K562 (cell line): ENCODE measurements around the gene MFNG. TPM values are rescaled to one million over a fixed set of nuclear protein-coding genes. Genes with fewer than 3 reads are reported as not detected.
A peak's percentile ranks its signal among the peaks of the same experiment; 100 is the strongest.

Source experiments
- ATAC-seq: fragments of 200-7000 bp; cut with Tn5 transposase; 3 replicates; pipeline ENCODE4 v1.9.1; 2020; ENCODE audit warnings: moderate library complexity
- BruUV-seq: library from RNA; stranded (reverse); fragments of 400-500 nt; replicated peaks from 2 replicates; lab custom pipeline; 2021; lab: Mats Ljungman, UMichigan
- CTCF ChIA-PET: fragments of 300-600 bp; formaldehyde crosslinking; extraction: SDS; loops from one replicate; lab custom pipeline; 2021; ENCODE audit warnings: low intra/inter-chr PET ratio; lab: Yijun Ruan, JAX
- POLR2A ChIA-PET: fragments of 300-600, 350-650 bp; sonication (Branson Sonifier 250); formaldehyde crosslinking; extraction: SDS; loops from one replicate; lab custom pipeline; 2021; ENCODE audit warnings: antibody characterized with exemption, inconsistent platforms; lab: Yijun Ruan, JAX
- DNase-seq, 4 experiments: peaks; one replicate each; pipeline versions ENCODE4 v3.0.0 to v3.0.0-alpha.2; 2011 to 2018; ENCODE audit warnings: low spot score in 3 of 4, mixed read lengths in 3 of 4; ENCODE audit errors: extremely low read depth in 1 of 4
- FAIRE-seq: peaks from 2 replicates; lab custom pipeline; 2011; peaks lifted over from hg19 to GRCh38; lab: Jason Lieb, UNC
- H2AFZ ChIP-seq: 2 replicates; pipeline ENCODE4 v1.6.0; 2011; ENCODE audit warnings: low read depth, low read length, control low read depth, inconsistent platforms
- H3K27ac ChIP-seq: fragments of 200-600 bp; 3 replicates; pipeline ENCODE4 v1.8.0; 2011; ENCODE audit warnings: low read depth, mild to moderate bottlenecking, control low read depth, inconsistent platforms, low read length, moderate library complexity, mixed read lengths; ENCODE audit errors: extremely low read depth
- H3K27me3 ChIP-seq, 2 experiments: fragments of 300-600 bp in 1 of 2; 2 replicates in 1 of 2; 3 replicates in 1 of 2; pipeline versions ENCODE4 v1.6.0 to v1.8.0; 2011; ENCODE audit warnings: inconsistent platforms in 2 of 2, low read length in 2 of 2, mild to moderate bottlenecking in 1 of 2, mixed read lengths in 1 of 2, moderate library complexity in 1 of 2; ENCODE audit not compliant: control insufficient read depth in 2 of 2, insufficient read depth in 2 of 2
- H3K36me3 ChIP-seq: fragments of 300-600 bp; 3 replicates; pipeline ENCODE4 v1.8.0; 2011; ENCODE audit warnings: mild to moderate bottlenecking, low read length, inconsistent platforms; ENCODE audit not compliant: control insufficient read depth, insufficient read depth
- H3K4me1 ChIP-seq, 2 experiments: fragments of 200-600 bp in 1 of 2; replicated peaks in 1 of 2; 2 replicates in 1 of 2; 3 replicates in 1 of 2; pipeline versions ENCODE4 v1.5.1 to v1.8.0; 2011; ENCODE audit warnings: inconsistent platforms in 2 of 2, low read length in 2 of 2, mild to moderate bottlenecking in 1 of 2, mixed read lengths in 1 of 2, moderate library complexity in 1 of 2; ENCODE audit not compliant: control insufficient read depth in 2 of 2, insufficient read depth in 2 of 2
- H3K4me2 ChIP-seq: 2 replicates; pipeline ENCODE4 v1.6.1; 2011; ENCODE audit warnings: low read length, control low read depth, inconsistent platforms, mixed read lengths; ENCODE audit not compliant: insufficient read depth
- H3K4me3 ChIP-seq: fragments of 200-600 bp; sonication (generic), shearing (Covaris generic); 2 replicates; pipeline ENCODE4 v1.5.1; 2016; ENCODE audit warnings: control low read depth, inconsistent platforms
- H3K79me2 ChIP-seq: fragments of 200-600 bp; 3 replicates; pipeline ENCODE4 v1.8.0; 2011; ENCODE audit warnings: low read length, inconsistent platforms; ENCODE audit not compliant: control insufficient read depth, insufficient read depth
- H3K9ac ChIP-seq, 2 experiments: 2 replicates each; pipeline versions ENCODE4 v1.6.0 to v1.6.1; 2011; ENCODE audit warnings: low read depth in 2 of 2, low read length in 2 of 2, control low read depth in 1 of 2, inconsistent platforms in 1 of 2, mild to moderate bottlenecking in 1 of 2, mixed read lengths in 1 of 2; ENCODE audit not compliant: insufficient read depth in 1 of 2
- H3K9me1 ChIP-seq: one replicate; pipeline ENCODE4 v1.6.0; 2011; ENCODE audit warnings: inconsistent platforms, mild to moderate bottlenecking, low read length, moderate library complexity; ENCODE audit not compliant: control insufficient read depth, insufficient read depth
- H3K9me3 ChIP-seq: replicated peaks from 2 replicates; pipeline ENCODE4 v1.5.1; 2011; ENCODE audit warnings: low read depth, low read length, inconsistent platforms; ENCODE audit not compliant: control insufficient read depth, insufficient read depth
- H4K20me1 ChIP-seq: replicated peaks from 2 replicates; pipeline ENCODE4 v1.6.1; 2011; ENCODE audit warnings: low read length, inconsistent platforms, mixed read lengths; ENCODE audit not compliant: control insufficient read depth, insufficient read depth
- ATF7 ChIP-seq: fragments of 450-650 bp; IDR thresholded peaks from 2 replicates; pipeline ENCODE4 v1.7.1; 2014; ENCODE audit warnings: mild to moderate bottlenecking, moderate library complexity
- E2F3 ChIP-seq: fragments of 250-450 bp; sonication (Bioruptor Pico); IDR thresholded peaks from 2 replicates; pipeline ENCODE4 v1.4.0; 2020; ENCODE audit warnings: mild to moderate bottlenecking
- MXI1 ChIP-seq: IDR thresholded peaks from 2 replicates; pipeline ENCODE4 v1.6.1; 2011; ENCODE audit warnings: low read depth, mild to moderate bottlenecking, improper control_type of control experiment, low read length
- NUFIP1 ChIP-seq: fragments of 450-650 bp; IDR thresholded peaks from 2 replicates; pipeline ENCODE4 v1.6.1; 2018; ENCODE audit not compliant: partially characterized antibody
- POLR2G ChIP-seq: fragments of 200-400 bp; formaldehyde crosslinking; IDR thresholded peaks from 2 replicates; pipeline ENCODE4 v1.6.1; 2017; ENCODE audit warnings: low read depth, mild to moderate bottlenecking, antibody characterized with exemption, low read length, moderate library complexity
- XRCC5 ChIP-seq: fragments of 200-400 bp; formaldehyde crosslinking; IDR thresholded peaks from 2 replicates; pipeline ENCODE4 v1.6.1; 2017; ENCODE audit warnings: low read depth, mild to moderate bottlenecking, low read length
- WGBS: fragments of 100-300 bp; shearing (Covaris generic); methylation state at CpG from one replicate; pipeline ENCODE4 v1.1.6; 2016; ENCODE audit warnings: low coverage, mixed read lengths; ENCODE audit not compliant: insufficient coverage; ENCODE audit errors: missing lambda C conversion rate; 5-methylcytosine and 5-hydroxymethylcytosine counted together
- in situ Hi-C: fragments of 300-500 bp; cut with MboI; formaldehyde crosslinking; loops from 4 replicates; pipeline ENCODE4 v1.15.0; 2018; ENCODE audit warnings: inconsistent platforms, mixed read lengths
- intact Hi-C: fragments of 100-400 bp; cut with micrococcal nuclease; formaldehyde crosslinking; loops from 2 replicates; pipeline ENCODE4 v1.14.2; 2022
- polyA plus RNA-seq, 8 experiments: library from polyadenylated mRNA; depleted of rRNA in 4 of 8; stranded (reverse) in 5 of 8; unstranded in 3 of 8; fragments of >200 nt; fragmentation: Nextera tagmentation in 2 of 8; fragmentation: Illumina TruSeq in 1 of 8; extraction: Ambion mirVana in 2 of 8; extraction: Trizol in 1 of 8; gene quantifications; 2 replicates each; pipeline versions ENCODE4 v1.2.1 to v1.2.3, GENCODE V29; 2011 to 2014; ENCODE audit warnings: inconsistent platforms in 1 of 8, missing spikeins in 1 of 8
- total RNA-seq, 7 experiments: library from RNA; depleted of rRNA in 6 of 7; stranded (reverse); fragments of >200 nt in 6 of 7; fragmentation: Illumina TruSeq in 2 of 7; extraction: Trizol in 2 of 7; gene quantifications; 2 replicates each; pipeline versions ENCODE4 v1.2.1 to v1.2.3, GENCODE V29; 2011 to 2021; ENCODE audit warnings: low replicate concordance in 1 of 7

MFNG gene
- total and polyA plus RNA-seq, 9 of the 15 experiments (the other 6 are each of a cell fraction or from before 2014, with no cell fraction given): 0.13 to 0.73 (median 0.38) TPM; not detected in 4

- TF ChIP-seq MXI1 (no peak), XRCC5 (no peak)
Measured at GRCh38 chr22:37489983-37490382, 3.8 kb upstream of the MFNG start (continued).

DNA sequence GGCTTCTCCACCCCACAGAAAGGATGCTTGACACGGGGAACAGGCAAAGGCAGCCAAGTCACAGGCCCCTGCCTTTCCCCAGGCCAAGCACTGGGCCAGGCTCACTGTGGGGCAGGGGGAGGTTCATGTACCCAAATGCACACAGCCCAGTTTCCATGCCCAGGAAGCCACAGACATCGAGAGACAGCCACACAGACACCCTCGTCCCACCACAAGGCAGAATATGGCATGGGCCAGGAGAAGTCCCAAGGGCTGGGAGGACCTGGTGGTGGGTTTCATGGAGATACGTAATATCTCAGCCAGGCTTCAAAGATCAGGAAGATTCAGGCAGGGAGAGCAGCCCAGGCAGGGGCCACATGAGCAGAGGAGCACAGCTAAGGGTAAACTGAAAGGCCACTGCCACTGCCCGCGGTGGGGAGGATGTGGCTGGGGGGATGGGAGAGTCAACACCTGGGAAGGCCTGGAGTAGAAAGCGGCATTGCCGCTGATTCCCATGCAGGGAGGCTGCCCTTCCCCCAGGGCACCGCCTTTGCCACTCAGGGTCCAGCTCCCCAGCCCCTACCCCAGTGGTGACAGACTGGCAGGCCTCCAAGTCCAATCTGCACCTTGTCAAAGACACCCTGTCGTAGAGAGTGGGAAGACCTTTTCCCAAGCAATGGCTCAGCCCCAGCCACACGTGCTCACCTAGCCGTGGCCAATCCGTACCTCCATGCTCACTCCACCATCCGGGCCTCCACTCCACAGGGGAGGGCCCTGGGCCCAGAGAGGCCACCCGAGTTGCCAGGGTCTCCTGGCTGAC, 2.4 kb upstream of the MFNG start:
- CTCF ChIA-PET: no interaction called here
- Histone ChIP-seq H3K9me1 (no peaks in the 10 kb centered on the region), H4K20me1 (no peaks in the 10 kb centered on the region), H2AFZ (no peak overlapping the region), H3K36me3 (no peaks in the 10 kb centered on the region), H3K27me3 (peaks cover 0 to 15% of the 10 kb centered on the region in 2 experiments; a peak in 1 of 5 replicates), H3K79me2 (no peaks in the 10 kb centered on the region), H3K9ac (0 out of 4 replicates have a peak overlapping the region, but pooled peaks of 1 of the 2 experiments have one; percentile 20), H3K4me2 (no peak overlapping the region), H3K4me1 (peaks cover 5 to 54% of the 10 kb centered on the region in 2 experiments; a peak in 3 of 5 replicates), H3K9me3 (no peaks in the 10 kb centered on the region), H3K4me3 (no peak overlapping the region), H3K27ac (no peak overlapping the region)
- in situ Hi-C loops: no loop called here
- TF ChIP-seq POLR2G (0 out of 2 replicates have a peak, but pooled peaks have one; percentile 21), ATF7 (no peak), E2F3 (no peak), NUFIP1 (no peak)
- WGBS: 33% methylated on average over 10 of the region's 15 CpGs
- POLR2A ChIA-PET: no interaction called here
- DNase-seq: no peak
- intact Hi-C loops: no loop called here
- BruUV-seq: no TSS peak
- FAIRE-seq: no peak
- ATAC-seq: no peak
